Stimulated activated CD4-positive, alpha-beta T cell treated with anti-CD3 and anti-CD28 coated beads, TNF-alpha, amount 100 ng/mL, for 24 hours (primary cell): ENCODE data around the gene GNAZ.

Source experiments
- DNase-seq, 3 experiments: peaks; one replicate each; pipeline ENCODE4 v3.0.0-alpha.2; 2020; ENCODE audit warnings: low read depth in 3 of 3

The GNAZ gene

GRCh38 chr22:23077627-23078461 lies 7.5 kb downstream of the GNAZ start:
- DNase-seq: no peak

DNA sequence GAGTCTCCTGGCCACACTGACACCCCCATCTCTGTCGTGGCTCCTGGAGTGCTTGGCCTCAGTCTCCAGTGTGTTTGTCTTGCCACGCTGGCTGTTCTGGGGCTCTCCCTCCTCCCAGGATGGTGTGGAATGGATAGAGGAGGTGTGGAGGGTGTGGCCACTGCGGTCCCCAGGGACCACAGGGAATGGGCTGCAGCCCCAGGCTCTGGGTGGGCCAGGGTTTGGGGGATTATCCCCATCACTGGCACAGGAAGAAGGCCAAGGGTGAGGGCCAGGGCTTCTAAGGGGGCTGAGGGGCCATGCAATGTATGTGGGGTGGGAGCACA lies 8.1 kb downstream of the GNAZ start:
- DNase-seq: no peak

DNA sequence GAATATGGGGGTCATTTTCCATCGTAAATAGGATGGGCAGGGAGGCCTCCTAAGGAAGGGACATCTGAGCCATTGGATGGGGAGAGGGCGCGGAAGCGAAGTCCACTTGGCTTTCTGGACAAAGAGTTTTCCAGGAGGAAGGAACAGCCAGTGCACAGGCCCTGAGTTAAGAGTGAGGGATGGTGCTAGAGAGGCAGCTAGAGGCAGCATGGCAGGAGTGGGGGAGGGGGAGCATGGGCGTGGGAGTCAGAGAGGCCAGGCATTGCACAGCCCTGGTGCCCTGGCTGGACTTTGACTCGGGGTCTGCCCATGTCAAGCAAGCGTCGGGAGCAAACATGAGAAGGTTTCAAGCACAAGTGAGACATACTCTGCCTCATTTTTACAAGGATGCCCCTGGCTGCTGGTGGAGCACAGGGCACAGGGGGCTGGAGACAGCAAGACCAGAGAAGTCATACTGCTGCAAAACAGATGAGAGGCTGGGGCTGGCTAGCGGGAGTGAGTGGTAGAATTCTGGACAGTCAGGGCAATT lies 9.0 kb downstream of the GNAZ start:
- DNase-seq: no peak

DNA sequence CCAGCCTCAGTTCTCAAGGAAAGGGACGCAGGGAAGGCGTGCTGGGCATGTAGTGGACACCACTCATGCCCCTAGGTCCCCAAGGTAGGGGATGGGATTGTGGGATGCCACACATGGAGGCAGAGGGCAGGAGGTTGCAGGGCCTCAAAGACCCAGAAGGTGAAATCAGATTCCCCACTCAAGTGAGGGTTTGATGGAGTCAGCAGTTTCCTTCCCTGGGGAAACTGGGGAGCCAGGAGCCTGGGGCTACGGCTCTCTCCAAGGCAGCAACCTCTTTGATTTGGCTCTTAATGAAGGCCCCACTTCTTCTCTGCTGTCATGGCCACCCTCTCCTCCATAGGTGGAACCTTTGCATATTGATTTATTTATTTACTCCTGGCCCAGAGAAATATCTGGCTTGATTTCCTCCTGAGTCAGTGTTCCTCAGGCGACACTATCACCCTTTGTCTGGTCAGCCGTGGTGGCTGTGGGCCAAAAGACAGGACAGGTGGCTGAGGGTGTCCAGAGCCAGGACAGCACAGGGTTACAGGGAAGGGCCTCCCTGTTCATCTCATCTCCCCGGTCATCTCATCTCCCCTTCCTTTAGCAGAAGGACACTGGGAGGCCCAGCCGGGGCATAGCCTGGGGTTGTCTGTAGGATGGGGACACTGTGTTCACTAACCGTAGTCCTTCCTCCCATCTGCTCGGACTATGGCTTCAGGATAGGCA lies 9.6 kb downstream of the GNAZ start:
- no peak for DNase-seq

- no peak for DNase-seq
These were observed 10.4 kb downstream of the GNAZ start for GRCh38 chr22:23080613-23081290.

GRCh38 chr22:23082534-23083314 lies 12.4 kb downstream of the GNAZ start:
- no peak for DNase-seq

GRCh38 chr22:23083315-23084021 lies 13.1 kb downstream of the GNAZ start:
- no peak for DNase-seq

GRCh38 chr22:23084453-23085350 lies 14.4 kb downstream of the GNAZ start:
- no peak for DNase-seq

- no peak for DNase-seq
These were observed 15.0 kb downstream of the GNAZ start for GRCh38 chr22:23085351-23085671.

DNA sequence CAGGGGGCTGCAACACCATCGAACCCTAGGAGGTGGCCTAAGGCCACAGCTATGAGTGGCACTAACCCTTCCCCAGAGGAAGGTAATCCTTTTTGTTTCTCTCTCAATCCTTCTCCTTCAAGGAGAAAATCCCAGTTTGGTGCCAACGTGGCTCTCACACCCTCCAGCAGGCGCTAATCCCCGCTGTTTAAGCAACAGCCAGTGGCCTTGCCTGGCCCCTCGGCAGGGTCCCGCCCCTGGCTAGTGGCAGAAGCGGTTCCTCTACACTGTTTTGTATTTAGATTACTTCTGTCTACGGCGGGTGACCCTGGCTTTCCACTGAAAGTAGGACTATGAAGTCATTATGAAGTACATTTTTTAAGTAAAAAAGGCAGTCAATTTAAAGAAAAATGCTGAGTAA lies 15.5 kb downstream of the GNAZ start:
- DNase-seq: no peak

GRCh38 chr22:23086263-23086662 lies 15.9 kb downstream of the GNAZ start:
- DNase-seq: no peak

DNA sequence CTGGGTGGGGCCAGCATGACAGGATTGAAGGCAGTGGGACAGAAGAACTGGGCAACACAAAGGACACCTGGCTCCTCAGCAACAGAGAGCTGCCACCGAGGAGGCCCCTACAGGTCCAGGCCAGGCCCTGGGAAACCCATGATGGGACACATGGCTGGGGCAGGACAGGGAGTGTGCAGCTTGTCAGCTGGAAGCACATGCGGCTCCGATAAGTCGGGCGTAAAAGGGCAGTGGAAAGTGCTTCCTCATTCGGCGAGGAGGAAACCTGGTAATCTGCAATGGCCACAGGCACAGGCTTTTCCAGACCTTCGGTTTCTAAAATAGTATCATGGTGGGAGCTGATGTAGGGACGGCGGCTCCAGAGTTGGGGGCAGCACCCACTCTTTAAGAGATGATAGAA lies 16.5 kb downstream of the GNAZ start:
- no peak for DNase-seq

DNA sequence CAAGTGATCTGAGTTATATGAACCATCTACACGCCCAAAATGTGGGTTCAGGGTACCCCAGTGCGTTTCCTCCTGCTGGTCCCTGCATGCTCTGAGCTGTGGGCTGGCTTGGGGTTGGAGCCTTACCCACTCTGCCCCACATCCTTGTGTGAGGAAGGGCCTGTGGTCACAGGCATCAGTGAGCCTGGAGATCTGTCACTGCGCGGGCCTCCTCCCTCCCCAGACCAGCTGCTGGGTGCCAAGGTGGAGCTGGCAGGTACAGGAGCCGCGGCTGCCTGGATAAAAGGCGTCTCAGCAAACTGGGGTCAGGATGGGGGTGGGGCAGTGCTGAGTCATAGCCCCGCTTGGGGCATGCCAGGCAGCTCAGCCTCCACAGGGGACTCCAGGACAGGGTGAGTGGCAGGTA lies 17.9 kb downstream of the GNAZ start:
- no peak for DNase-seq

GRCh38 chr22:23089010-23089409 lies 18.7 kb downstream of the GNAZ start:
- DNase-seq: no peak

DNA sequence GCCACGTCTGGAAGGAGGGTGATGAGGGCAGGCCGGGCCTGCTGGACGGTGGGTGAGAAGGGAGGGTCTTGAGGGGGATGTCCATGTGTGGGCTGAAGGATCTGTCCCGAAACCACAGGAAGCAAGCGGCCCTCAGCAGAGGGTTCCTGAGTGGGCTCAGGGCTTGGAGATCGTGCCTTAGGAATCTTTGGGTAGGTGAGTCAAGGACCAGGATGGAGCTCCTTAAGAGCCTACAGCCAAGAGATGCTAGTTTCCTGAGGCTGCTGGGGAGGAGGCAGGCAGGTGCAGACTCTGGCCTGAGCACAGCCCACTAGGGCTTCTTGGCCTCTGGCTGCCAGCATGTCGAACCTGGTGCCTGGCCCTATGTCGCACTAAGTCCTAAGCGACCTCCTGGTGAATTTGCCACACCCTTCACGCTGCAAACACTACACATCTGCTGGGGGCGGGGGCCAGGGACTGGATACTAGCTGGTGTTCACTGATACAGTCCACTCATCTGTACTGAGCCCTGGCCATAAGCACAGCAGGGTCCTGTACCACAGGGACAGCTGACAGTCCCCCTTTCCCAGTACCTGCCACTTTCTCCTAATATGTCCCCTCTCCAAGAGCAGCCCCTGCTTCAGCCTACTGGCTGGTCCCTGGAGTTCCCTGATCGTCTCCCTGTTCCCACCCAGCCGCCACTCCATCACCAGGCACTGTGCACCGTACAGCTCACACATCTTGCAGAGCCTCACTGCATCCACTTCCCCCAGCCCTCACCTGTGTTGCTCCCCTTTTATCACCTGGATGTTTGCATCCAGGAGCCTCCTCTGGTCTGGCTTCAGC lies 19.5 kb downstream of the GNAZ start:
- DNase-seq: no peak

DNA sequence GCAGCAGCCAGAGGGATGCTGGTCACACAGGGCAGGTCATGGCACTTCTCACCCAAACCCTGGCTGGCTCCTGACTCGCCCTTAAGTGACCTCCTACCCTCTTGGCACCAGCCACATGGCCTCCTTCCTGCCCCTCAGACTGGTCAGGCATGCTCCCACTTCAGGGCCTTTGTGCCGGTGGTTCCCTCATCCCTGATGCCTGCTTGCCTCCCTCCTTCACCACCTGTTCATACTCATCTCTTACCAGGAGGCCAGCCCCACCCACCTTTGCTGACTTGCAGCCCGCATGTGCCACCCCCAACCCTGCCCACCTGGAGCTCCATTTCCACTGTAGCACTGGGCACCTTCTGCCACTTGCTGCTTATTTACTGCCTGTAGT lies 20.1 kb downstream of the GNAZ start:
- no peak for DNase-seq

GRCh38 chr22:23091760-23092159 lies 21.4 kb downstream of the GNAZ start:
- no peak for DNase-seq

- DNase-seq: no peak
These were observed 22.1 kb downstream of the GNAZ start for GRCh38 chr22:23092217-23092955.
